ENCODE measurements around the gene AP1S2.
"Not testable (repeated sequence)": the region's sequence is repeated elsewhere in the genome, so short reads cannot be mapped to it uniquely, and the experiment has no call there.

The AP1S2 gene

GRCh38 chrX:15882704-15883539, 28.3 kb upstream of the AP1S2 start:
- no peak for TF ChIP-seq EZH2phosphoT487 (IDR thresholded peaks at IDR 0.05; ENCODE audit: borderline replicate concordance, low read length)
- TF ChIP-seq, protein P1, sequence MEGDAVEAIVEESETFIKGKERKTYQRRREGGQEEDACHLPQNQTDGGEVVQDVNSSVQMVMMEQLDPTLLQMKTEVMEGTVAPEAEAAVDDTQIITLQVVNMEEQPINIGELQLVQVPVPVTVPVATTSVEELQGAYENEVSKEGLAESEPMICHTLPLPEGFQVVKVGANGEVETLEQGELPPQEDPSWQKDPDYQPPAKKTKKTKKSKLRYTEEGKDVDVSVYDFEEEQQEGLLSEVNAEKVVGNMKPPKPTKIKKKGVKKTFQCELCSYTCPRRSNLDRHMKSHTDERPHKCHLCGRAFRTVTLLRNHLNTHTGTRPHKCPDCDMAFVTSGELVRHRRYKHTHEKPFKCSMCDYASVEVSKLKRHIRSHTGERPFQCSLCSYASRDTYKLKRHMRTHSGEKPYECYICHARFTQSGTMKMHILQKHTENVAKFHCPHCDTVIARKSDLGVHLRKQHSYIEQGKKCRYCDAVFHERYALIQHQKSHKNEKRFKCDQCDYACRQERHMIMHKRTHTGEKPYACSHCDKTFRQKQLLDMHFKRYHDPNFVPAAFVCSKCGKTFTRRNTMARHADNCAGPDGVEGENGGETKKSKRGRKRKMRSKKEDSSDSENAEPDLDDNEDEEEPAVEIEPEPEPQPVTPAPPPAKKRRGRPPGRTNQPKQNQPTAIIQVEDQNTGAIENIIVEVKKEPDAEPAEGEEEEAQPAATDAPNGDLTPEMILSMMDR (IDR thresholded peaks at IDR 0.05; ENCODE audit: low read depth, low read length, poor library complexity, severe bottlenecking) = no peak
- H3K9me3 ChIP-seq (ENCODE audit: control insufficient read depth, insufficient read depth, low read length) = no peaks in the 10 kb centered on the region
- H3K79me2 ChIP-seq (ENCODE audit: control insufficient read depth, low read length) = no peaks in the 10 kb centered on the region
- no peaks in the 10 kb centered on the region for H3K9me2 ChIP-seq (replicated peaks; ENCODE audit: control insufficient read depth, low read length)
- H4K20me1 ChIP-seq (ENCODE audit: control insufficient read depth, insufficient read depth, low read depth, low read length) = no peaks in the 10 kb centered on the region
- peak overlapping the region; percentile 30; the same call in 1 of the 2 replicates for H3K4me3 ChIP-seq (ENCODE audit: low read length)
- no peaks in the 10 kb centered on the region for H3K27me3 ChIP-seq (ENCODE audit: control insufficient read depth, low read length)
- H3K4me1 ChIP-seq (ENCODE audit: control insufficient read depth, low read length) = peaks cover 23% of the 10 kb centered on the region
- no peak overlapping the region for H3K27ac ChIP-seq (ENCODE audit: low read depth, low read length)
- H3F3A ChIP-seq (ENCODE audit: control insufficient read depth, insufficient read depth) = no peaks in the 10 kb centered on the region
- H3K36me3 ChIP-seq (ENCODE audit: control insufficient read depth, low read length) = no peaks in the 10 kb centered on the region
- H3K4me2 ChIP-seq (ENCODE audit: low read length) = peak overlapping the region; percentile 24; the same call in 1 of the 2 replicates

- H3K4me1 ChIP-seq (ENCODE audit: control insufficient read depth, low read length) = peaks cover 23% of the 10 kb centered on the region
- no peak overlapping the region for H3K4me3 ChIP-seq (ENCODE audit: low read length)
- H3K9me3 ChIP-seq (ENCODE audit: control insufficient read depth, insufficient read depth, low read length) = no peaks in the 10 kb centered on the region
- no peaks in the 10 kb centered on the region for H3F3A ChIP-seq (ENCODE audit: control insufficient read depth, insufficient read depth)
- TF ChIP-seq, protein P1 (IDR thresholded peaks at IDR 0.05; ENCODE audit: low read depth, low read length, poor library complexity, severe bottlenecking) = no peak
- TF ChIP-seq EZH2phosphoT487 (IDR thresholded peaks at IDR 0.05; ENCODE audit: borderline replicate concordance, low read length) = no peak
- no peaks in the 10 kb centered on the region for H3K9me2 ChIP-seq (replicated peaks; ENCODE audit: control insufficient read depth, low read length)
- no peaks in the 10 kb centered on the region for H4K20me1 ChIP-seq (ENCODE audit: control insufficient read depth, insufficient read depth, low read depth, low read length)
- no peaks in the 10 kb centered on the region for H3K79me2 ChIP-seq (ENCODE audit: control insufficient read depth, low read length)
- H3K36me3 ChIP-seq (ENCODE audit: control insufficient read depth, low read length) = no peaks in the 10 kb centered on the region
- no peak overlapping the region for H3K4me2 ChIP-seq (ENCODE audit: low read length)
- no peaks in the 10 kb centered on the region for H3K27me3 ChIP-seq (ENCODE audit: control insufficient read depth, low read length)
- no peak overlapping the region for H3K27ac ChIP-seq (ENCODE audit: low read depth, low read length)
These were observed 26.8 kb upstream of the AP1S2 start for GRCh38 chrX:15881381-15881897.

GRCh38 chrX:15877914-15878313, 23.3 kb upstream of the AP1S2 start:
- not testable (repeated sequence) for H3K4me3 ChIP-seq (ENCODE audit: low read length); H3F3A ChIP-seq (ENCODE audit: control insufficient read depth, insufficient read depth); H3K36me3 ChIP-seq (ENCODE audit: control insufficient read depth, low read length); H3K9me3 ChIP-seq (ENCODE audit: control insufficient read depth, insufficient read depth, low read length); H3K79me2 ChIP-seq (ENCODE audit: control insufficient read depth, low read length); H4K20me1 ChIP-seq (ENCODE audit: control insufficient read depth, insufficient read depth, low read depth, low read length); H3K4me2 ChIP-seq (ENCODE audit: low read length); H3K27me3 ChIP-seq (ENCODE audit: control insufficient read depth, low read length); H3K9me2 ChIP-seq (replicated peaks; ENCODE audit: control insufficient read depth, low read length); H3K27ac ChIP-seq (ENCODE audit: low read depth, low read length)
- H3K4me1 ChIP-seq (ENCODE audit: control insufficient read depth, low read length) = peaks cover 11% of the 10 kb centered on the region

- Histone ChIP-seq H3K27ac (ENCODE audit: low read depth, low read length) (no peak overlapping the region), H3K27me3 (ENCODE audit: control insufficient read depth, low read length) (no peaks in the 10 kb centered on the region), H3K4me3 (ENCODE audit: low read length) (no peak overlapping the region), H4K20me1 (ENCODE audit: control insufficient read depth, insufficient read depth, low read depth, low read length) (no peaks in the 10 kb centered on the region), H3K4me2 (ENCODE audit: low read length) (no peak overlapping the region), H3K9me3 (ENCODE audit: control insufficient read depth, insufficient read depth, low read length) (no peaks in the 10 kb centered on the region), H3K9me2 (replicated peaks; ENCODE audit: control insufficient read depth, low read length) (no peaks in the 10 kb centered on the region), H3K4me1 (ENCODE audit: control insufficient read depth, low read length) (peaks cover 6% of the 10 kb centered on the region; the same call in 1 of the 2 replicates), H3K79me2 (ENCODE audit: control insufficient read depth, low read length) (no peaks in the 10 kb centered on the region), H3F3A (ENCODE audit: control insufficient read depth, insufficient read depth) (no peaks in the 10 kb centered on the region), H3K36me3 (ENCODE audit: control insufficient read depth, low read length) (no peaks in the 10 kb centered on the region)
- TF ChIP-seq EZH2phosphoT487 (IDR thresholded peaks at IDR 0.05; ENCODE audit: borderline replicate concordance, low read length) = no peak
- TF ChIP-seq, protein P1 (IDR thresholded peaks at IDR 0.05; ENCODE audit: low read depth, low read length, poor library complexity, severe bottlenecking) = no peak
These were observed 22.8 kb upstream of the AP1S2 start for GRCh38 chrX:15877380-15877779.
